GM18907 (cell line): ENCODE data around the gene TCF25.
"Not testable (repeated sequence)": the region's sequence is repeated elsewhere in the genome, so short reads cannot be mapped to it uniquely, and the experiment has no call there.

Experiments
- ATAC-seq: cut with Tn5 transposase; IDR thresholded peaks from one replicate; pipeline ENCODE4 v1.9.1; 2021; ENCODE audit warnings: mild to moderate bottlenecking, moderate library complexity; ENCODE audit not compliant: unreplicated experiment

TCF25 gene

DNA sequence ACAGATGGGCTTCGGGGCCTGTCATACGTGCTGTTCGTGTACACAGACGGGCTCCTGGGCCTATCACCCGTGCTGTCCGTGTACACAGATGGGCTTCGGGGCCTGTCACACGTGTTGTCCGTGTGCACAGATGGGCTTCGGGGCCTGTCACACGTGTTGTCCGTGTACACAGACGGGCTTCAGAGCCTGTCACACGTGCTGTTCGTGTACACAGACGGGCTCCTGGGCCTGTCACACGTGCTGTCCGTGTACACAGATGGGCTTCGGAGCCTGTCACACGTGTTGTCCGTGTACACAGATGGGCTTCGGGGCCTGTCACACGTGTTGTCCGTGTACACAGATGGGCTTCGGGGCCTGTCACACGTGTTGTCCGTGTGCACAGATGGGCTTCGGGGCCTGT lies 5.7 kb downstream of the TCF25 start:
- ATAC-seq = not testable (repeated sequence)

DNA sequence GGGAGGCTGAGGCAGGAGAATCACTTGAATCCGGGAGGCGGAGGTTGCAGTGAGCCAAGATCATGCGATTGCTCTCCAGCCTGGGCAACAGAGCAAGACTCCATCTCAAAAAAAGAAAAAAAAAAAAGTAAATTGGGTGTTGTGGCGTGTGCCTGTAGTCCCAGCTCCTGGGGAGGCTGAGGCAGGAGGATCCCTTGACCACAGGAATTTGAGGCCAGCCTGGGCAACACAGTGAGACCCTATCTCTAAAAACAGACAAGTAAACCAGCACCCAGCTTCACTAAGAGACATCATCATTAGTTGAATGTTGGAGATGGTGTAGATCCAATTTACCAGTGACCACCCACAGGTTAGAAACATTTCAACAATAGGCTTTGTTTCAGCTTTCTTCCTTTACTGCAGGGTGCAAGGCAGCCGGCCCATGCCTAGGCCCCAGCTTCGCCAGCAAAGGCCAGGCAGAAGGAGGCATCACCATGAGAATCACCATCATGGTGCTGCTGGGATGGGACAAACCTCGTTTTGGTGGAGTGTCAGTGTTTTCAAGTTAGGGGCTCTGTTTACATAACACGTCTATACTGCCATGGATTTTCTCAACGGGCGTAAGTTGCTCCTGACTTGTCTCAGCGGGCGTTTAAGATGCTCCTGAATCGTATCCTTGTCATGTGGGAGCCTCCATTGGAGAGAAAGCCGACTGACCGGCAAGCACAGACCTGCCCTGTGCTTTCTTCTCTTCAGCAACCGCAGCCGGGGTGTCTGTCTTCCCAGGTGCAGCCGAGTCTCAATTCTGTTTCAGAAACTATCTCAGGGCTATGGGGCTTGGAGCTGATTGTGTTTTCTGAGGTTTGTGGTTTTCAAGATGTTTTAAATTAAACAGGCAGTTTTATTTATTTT lies 7.3 kb downstream of the TCF25 start:
- ATAC-seq = no peak

DNA sequence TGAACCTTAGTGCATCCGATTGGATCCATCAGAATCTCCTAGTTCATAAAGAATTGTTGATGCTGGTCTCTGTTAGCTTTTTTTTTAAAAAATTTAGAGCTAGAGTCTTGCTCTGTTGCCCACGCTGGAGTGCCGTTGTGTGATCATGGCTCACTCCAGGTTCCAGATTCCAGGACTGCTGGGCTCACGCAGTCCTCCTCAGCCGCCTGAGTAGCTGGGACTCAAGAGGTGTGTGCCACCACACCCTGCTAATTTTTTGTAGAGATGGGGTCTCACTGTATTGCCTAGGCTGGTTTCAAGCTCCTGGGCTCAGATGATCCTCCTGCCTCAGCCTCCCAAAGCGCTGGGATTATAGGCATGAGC lies 8.0 kb downstream of the TCF25 start:
- ATAC-seq = no peak

DNA sequence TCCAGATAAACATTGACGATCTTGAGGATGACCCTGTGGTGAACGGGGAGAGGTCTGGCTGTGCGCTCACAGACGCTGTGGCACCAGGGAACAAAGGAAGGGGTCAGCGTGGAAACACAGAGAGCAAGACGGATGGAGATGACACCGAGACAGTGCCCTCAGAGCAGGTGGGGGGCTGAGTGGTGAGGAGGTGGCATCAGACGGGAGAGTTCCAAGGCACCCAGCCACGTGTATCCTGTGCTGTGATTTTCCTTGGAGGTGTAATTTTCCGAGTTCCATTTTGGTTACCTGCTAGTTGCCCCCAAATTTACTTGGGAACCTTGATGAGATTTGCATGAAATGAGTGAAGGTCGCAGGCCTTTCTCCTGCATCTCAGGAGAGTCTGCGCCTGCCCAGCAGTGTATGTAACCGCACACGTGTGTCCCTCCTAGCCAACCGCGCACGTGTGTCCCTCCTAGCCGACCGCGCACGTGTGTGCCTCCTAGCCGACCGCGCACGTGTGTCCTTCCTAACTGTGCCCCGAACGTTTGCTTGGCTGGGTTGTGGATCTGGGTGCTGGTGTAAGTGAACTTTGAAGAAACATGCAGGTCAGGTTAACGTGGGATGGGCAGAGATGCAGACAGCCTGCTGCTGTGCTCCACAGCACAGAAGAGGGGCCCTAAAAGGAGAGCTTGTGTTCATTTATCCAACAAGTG lies 10.1 kb downstream of the TCF25 start:
- ATAC-seq = no peak

DNA sequence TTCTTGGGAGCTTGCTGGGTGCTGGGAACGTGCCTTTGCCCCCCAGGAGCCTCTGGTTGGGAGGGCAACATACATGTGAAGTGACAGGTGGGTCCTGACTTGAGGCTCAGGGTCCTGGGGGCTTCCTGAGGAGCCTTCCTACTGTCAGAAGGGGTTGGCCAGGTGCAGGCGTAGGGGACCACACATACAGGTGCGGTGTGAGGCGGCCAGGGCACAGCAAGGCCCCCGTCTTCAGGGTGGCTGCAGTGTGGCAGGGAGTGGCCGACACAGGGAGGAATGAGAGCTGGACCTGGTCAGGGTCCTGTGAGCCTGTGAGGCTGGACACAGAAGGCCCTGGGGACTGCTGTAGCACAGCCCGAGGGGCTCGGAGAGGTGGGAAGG lies 10.6 kb downstream of the TCF25 start:
- no peak for ATAC-seq

DNA sequence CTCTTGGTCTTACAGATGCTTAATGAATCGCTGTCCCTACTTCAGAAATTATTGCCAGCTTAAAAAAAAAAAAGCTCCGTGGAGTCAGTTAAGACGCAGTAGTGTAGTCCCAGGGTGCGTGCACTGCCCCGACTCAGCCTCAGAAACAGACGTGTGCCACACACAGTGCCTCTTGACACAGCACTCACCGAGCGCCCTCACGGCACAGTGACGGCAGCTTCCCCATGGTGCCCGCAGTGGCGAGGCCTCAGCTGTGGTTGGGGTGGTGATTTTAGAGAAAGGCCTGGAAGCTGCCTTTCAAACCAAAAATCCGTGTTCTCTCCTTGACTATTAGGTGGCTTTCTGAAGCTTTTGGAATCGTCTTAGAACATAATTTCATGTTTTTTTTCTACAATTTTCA lies 13.9 kb downstream of the TCF25 start:
- no peak for ATAC-seq

DNA sequence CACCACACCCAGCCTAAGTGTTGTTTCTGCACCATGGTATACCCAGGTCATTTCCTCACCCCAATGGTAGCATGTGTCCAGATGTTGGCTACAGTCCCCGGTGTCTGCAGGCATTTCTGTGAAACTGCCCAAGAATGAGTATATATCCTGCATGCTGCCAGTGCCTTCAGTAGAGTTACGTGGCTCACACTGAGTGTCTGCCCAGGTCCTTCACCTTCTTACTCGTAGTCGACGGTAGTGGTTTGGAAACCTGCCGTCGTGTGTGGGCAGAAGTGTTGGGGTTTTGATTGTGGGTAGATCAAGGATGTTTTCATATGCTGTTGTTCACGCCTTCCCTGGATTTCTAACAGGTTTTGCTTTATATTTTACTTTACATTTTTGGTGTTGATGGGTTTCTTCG lies 16.8 kb downstream of the TCF25 start:
- no peak for ATAC-seq

DNA sequence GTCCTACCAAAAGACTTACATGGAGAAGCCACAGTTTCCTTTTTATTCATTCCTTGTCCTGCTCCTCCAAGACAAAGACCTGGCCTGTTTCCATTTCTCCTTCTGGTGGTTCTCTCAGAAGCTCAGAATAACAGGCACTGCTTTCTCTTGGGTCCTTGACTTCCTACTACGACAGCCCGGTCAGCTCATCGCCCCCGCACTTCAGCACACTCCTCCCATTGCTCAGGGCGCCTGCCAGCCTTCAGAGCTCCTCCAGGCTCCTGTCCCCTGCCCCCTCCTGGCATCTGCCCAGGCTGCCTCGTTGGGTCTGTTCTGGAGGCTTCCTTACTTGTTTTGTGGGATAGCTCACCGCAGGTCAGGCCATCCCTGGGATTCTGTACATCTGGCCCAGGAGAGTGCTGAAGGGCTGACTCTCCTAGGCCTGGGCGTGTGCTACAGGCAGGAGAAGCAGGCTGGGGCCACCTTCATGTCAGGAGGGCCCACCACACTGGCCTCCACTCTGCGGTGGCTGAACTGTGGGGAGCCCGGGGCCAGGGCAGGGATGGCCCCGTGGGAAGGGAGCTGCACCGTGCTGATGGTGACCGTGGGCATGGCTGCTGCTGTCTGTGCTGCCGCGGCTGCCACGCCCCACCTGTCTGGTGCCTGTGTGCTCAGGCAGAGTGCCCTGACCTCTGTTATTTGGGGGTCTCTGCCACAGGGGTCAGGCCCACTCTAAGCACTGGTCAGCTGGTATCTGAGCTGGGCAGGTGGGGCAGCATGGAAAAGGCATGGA lies 17.7 kb downstream of the TCF25 start:
- ATAC-seq = no peak

DNA sequence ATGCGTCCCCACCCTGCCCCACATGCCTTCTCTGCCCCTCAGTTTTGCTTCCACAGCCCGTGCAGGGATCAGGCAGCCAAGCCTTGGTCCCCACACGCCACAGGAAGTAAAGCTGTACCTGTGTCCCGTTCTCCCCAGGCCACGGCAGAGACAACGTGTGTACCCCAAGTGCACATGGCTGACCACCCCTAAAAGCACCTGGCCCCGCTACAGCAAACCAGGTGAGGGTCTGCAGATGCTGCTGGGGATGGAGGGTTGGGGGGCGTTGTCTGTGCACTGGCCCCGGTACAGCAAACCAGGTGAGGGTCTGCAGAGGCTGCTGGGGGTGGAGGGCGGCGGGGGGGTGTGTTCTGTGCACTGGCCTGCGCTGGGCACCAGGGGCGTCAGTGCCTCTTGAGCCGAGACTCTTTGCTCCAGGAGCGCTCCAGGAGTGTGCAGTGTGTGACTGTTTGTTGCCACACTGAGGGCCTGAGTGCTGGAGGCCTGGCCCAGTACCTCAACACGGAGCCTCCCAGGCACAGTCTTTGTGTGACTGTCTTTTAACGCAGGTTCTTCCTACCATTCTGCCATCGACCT lies 18.8 kb downstream of the TCF25 start:
- ATAC-seq = no peak

DNA sequence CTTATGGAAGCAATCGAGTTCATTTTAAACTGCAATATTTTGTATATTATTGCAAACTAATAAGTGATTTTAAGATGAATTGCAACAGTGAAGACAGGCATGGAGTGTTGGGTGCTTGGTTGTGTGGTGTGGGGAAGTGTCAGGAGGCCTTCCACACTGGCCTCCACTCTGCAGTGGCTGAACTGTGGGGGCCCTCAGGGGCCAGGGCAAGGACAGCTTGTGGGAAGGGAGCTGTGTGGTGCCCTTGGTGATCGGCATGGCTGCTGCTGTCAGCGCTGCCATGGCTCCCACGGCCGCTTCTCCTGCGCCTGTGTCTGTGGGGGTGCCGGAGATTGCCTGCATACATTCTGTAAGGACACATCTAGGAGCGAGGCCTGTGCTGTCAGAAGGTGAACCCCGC lies 19.2 kb downstream of the TCF25 start:
- no peak for ATAC-seq

DNA sequence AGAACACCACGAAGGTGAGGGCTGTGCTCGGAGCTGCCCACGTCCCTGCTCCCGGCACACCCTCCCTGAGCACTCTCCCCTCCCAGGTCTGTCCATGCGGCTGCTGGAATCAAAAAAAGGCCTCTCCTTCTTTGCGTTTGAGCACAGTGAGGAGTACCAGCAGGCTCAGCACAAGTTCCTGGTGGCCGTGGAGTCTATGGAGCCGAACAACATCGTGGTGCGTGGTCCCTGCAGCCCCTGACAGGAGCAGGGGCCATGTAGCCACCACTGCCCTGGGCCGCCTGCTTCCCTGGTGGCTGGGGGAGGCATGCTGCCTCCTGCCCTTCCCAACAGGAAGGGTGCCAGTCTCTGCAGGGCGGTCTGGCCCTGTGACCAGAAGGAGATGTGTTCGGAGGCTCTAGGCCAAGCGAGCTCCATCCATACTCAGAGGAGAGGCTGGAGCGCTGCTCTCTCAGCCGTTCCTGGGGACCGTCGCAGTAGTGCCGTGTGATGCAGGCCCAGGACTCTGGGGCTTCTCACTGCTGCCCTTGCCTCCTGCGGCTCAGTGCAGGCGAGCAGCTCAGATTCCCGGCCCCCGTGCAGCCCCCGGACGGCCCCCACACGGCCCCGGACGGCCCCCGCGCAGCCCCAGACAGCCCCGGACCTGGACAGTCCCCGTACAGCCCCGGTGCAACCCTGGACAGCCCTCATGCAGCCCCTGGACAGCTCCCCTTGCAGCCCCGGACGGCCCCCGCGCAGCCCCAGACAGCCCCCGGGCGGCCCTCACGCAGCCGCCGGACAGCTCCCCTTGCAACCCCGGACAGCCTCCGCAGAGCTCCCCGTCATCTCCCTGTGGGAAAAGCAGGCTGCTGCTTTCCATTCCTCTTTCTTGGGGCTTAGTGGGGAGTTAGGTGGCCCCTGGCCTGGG lies 20.5 kb downstream of the TCF25 start:
- no peak for ATAC-seq

DNA sequence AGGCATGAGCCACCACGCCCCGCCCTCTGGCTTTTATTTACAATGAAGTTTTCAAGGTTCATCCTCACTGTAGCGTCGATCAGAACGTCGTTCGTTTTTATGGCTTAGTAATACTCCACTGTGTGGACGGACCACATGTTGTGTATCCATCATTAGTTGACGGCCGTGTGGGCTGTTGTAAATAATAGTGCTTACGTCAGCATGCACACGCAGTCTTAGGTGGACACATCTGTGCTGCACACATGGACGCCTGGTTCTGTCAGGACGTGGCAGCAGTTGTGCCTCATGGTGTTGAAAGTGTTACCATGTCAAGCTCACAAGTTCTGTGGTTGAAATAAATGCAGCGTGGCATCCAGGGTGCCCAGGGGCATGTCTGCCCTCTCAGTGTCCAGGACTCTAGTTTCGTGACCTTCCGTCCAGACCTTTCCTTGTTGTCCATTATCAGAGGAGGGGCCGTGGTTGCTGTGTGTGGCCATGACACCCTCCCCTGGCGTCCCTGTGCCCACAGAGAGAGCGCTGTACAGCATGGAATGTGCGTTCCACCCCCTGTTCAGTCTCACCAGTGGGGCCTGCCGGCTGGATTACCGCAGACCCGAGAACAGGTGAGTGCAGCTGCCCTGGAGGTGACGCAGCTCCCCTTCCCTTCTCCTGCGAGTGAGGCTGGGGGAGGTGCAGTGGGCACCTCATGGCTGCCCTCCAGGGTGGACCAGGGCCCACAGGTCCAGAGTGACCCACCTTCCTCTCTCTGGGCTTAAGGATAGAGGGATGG lies 22.3 kb downstream of the TCF25 start:
- no peak for ATAC-seq

DNA sequence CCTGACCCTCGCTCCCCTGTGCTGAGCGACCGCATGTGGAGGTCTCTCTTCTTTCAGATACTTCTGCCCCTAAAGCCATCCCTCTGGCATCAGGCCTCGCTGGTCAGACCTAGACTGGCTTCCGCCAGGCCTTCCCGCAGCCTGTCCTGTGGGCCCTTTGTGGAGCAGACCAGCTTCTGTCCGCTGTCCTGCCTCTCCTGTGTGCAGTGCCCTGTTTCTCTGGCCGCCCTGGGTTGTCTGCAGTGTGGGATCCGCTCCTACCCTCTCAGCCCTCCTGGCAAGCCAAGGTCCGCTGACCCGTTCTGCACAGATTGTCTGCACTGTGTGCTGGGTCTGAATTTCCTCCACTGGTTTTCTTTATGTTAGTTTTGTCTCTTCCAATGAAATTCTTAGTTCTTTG lies 23.8 kb downstream of the TCF25 start:
- ATAC-seq = no peak

DNA sequence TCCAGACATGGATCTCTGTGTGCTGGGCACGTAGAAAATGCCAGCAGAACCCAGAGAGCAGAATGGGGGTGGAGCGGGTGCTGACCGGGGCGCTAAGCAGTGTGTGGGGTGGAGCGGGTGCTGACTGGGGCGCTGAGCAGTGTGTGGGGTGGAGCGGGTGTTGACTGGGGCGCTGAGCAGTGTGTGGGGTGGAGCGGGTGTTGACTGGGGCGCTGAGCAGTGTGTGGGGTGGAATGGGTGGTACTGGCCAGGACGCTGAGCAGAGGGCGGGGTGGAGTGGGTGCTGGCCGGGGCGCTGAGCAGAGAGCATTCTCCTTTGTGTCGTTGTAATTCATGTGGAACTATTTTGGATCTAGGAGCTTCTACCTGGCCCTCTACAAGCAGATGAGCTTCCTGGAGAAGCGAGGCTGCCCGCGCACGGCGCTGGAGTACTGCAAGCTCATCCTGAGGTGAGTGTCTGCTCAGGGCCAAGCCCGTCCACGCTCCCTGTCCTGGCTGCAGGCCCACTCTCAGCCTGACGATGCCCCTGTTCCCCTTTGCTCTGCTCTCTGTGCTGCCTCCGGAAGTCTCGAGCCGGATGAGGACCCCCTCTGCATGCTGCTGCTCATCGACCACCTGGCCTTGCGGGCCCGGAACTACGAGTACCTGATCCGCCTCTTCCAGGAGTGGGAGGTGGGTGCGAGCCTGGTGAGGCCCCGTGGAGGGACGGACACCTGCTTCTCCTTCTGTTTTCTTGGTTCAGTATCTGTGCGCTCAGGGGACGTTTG lies 25.0 kb downstream of the TCF25 start:
- ATAC-seq = no peak

DNA sequence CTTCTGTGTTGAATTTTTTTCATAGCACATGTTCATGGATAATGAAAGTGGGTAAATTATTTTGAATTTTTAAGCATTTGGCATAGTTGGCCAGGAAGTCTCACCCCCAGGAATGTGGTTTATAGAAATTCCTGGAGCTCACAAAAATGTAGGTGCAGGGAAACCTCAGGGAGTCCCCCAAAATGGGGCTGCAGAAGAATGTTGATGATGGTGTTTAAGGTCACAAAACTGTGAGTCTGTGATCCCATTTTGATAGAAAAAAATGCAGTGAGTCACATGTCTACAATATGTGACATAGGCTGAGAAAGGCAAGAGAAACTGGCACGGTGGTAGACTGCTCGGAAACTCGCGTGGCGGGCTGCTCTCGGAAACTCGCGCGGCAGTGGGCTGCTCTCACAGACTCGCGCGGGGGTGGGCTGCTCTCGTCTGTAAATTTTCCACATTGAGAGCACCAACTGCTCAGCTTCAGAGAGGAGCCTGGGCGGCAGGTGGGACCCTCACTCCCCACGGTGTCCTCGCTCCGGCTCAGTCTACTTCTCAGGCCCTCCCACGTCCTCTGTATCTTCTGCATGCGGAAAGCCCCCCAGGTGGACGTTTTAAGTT lies 26.6 kb downstream of the TCF25 start:
- no peak for ATAC-seq

DNA sequence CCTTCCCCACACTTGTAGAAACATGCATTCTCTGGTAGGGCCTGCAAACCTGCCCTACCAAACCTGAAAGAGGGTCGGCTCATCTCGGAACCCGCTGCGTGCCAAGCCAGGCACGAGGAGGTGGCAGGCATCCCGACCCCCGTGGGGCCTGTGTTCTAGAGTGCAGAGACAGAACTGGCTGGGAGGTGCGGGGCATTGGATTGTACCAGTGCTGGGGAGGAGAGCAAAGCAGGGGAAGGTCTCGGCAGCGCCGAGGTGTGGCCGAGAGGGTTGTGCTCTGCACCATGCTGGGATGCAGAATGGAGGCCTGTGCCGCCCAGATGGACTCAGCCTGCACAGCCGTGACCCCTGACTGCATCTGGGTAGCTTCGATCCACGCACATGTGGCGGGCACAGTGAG lies 27.5 kb downstream of the TCF25 start:
- no peak for ATAC-seq

DNA sequence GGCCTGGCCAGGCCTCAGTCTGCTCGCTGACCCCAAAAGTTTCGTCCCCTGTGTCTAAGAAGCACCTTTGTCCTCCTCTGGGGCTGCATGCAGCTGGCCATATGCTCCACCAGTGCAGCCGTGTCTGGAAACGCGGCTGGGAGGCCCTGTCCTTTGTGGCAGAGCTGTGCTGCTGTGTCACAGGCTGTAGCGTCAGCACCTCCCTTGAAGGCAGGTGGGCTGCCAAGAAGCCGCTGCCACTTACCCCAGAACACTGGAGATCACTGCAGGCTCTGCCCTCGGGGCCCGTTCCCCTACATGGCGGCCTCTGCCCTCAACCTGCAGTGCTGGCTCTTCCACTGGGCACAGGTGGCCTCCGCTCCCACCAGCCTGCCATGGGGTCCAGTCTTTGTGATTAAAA lies 29.6 kb downstream of the TCF25 start:
- ATAC-seq = no peak

DNA sequence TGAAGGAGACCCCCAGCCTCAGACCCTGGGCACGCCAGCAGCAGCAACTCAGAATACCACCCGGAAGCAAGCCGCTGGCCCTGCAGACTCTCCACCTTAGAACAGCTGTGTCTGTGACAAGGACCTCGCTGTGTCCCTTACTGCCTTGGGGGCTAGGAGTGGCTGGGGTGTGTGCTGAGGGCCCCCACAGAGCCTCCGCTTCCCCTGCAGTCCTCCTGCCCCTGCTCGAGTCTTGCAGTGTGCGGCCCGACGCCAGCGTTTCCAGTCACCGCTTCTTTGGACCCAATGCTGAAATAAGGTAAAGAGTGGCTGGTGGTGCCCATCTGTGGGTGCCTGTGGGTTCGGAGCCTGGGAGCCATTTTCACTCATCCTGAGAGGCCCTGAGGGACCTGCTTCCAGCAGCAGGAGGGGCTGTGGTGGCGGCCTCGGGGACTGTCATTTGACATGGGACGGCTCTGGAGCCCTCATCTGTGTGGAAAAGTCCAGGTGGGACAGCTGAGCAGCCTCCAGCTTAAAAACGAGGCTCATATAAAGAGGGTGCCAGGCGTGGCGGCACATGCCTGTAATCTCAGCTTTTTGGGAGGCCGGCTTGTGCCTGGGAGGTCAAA lies 30.6 kb downstream of the TCF25 start:
- ATAC-seq = no peak
